GM04503 (cell line): ENCODE results near the gene RGS14.
"Not testable (repeated sequence)": the region's sequence is repeated elsewhere in the genome, so short reads cannot be mapped to it uniquely, and the experiment has no call there.

Source experiments
- DNase-seq: peaks from one replicate; pipeline ENCODE4 v3.0.0-alpha.2; 2012; ENCODE audit warnings: low read depth

The RGS14 gene

DNA sequence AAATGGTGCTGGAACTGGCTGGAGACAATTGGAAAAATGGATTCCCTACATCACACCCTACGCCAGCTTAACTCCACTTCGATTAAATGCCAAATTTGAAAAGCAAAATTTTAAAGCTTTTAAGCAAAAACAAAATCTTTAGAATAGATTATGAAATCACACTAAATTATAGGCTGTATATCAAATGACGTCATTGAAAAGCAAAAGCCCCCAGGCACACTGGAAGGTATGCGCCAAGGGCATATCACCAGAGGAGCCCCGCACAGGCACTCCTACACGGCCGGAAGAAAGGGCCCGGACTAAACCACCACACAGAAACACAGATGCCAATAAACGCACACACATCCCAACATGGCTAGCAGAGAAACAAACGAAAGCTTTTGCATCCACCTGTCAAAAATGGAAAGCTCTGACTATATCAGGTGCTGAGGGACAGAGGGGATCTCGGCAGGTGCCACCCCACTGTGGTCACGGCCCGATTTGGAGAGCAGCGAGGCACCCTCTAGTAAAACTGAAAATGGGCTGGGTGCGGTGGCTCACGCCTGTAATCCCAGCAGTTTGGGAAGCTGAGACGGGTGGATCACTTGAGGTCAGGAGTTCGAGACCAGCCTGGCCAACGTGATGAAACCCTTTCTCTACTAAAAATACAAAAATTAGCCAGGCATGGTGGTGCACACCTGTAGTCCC is 29.0 kb upstream of the RGS14 start:
- no peak for DNase-seq

DNA sequence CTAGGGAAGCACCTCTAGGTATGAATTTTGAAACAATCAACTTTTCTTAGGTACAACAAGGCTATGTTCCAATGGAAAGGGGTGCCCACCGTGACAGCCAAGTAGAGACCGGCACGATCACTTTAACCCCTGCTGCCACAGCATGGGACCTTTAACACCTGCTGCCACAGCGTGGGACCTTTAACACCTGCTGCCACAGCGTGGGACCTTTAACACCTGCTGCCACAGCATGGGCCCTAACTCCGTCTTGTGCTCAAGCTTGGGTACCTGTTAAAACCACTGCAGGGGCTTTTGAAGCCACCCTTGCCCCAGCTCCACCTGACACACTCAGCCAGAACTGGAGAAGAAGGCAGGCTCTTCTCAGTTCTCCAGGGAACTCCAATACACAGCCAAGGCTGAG is 27.8 kb upstream of the RGS14 start:
- DNase-seq = no peak

DNA sequence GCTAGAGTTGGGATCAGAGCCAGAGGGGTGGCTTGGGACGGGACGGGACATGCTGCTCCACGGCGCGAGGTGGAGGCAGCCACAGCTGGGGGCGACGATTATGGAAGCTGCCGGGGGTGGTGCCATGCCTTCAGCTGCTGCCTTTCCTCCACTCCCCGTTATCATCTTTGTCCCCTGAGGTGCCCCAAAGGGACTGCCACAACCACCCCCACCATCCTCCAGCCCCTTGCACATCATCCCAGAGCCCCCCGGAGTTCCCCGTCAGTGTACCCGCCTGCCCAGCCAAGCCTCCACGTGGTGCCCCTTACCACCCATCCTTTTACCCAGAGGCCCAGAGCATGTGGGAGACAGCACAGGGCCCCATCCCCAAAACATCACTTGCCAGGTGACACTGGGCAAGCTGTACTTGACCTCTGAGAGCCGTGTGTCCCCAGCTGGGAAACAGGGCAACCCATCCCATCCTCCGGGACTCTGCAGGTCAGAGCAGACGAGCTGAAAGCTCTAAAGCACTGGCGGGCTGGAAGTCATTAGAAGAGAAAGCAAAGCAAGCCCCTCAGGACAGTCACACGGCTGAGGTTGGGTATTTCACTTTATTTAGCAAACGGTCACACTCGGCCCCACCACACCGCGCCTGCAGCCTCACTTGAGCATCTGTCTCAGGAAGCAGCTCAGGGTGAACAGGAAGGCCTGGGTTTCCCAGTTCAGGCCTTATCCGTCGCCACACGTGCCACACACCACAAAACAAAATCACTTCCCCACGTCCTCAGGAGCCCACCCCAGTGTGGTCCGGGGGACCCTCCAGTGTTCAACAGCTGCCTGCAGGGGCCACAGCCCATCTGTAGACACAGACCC is 26.5 kb upstream of the RGS14 start:
- no peak for DNase-seq

DNA sequence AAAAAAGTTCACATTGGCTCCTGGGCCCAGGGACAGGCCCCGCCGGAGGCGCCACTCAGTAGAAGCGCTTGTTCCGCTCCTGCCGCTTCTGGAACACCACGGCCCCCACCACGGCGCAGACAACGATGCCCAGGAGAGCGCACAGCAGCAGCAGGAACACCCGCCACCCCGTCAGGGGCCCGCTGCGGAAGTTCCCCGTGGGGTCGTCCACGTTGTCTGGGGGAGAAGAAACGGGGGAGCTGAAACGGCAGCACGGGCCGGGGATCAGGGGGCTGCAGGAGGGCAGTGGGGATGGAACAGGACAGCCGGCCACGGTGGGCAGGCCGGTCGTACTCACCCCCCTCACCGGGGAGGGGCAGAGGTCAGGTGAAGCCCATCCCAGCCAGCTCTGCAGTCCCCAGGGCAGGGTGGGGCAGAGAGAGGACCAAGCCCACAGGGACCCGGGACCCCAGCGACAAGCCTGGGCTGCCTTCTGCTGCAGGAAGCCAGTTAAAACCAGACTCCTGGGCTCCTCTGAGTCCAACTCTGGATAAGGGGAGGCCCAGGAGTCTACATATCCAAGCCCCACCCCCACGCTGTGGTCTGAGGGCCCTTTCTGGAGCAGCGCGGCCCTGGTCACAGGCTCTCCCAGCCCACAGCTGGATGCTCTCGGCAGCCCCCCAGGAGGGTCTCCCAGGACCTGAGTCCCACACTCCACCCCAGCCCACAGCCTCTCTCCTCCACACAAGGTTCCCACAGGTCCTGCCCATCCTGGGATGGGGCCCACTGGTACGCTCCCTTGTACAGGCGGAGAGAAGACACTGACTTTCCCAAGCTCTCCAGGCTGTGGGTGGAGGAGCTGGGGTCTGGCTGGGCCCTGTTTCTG is 25.5 kb upstream of the RGS14 start:
- DNase-seq = no peak

DNA sequence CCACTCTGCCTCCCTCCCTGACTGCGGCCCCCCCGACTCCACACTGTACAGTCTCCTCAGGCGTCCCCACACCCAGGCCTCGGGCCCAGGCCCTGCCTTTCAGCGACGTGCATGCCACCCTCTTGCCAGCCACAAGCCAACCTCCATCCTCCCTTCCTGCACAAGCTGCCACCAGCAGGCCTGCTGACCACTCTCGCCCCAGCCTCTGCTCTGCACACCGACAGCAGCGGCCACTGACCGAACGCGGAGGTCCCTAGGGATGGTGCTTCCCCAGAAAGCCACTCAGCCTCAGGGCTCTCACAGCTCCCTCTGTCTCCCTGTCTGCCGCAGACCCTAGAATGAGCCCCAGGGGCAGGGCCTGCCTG is 24.8 kb upstream of the RGS14 start:
- DNase-seq = no peak

DNA sequence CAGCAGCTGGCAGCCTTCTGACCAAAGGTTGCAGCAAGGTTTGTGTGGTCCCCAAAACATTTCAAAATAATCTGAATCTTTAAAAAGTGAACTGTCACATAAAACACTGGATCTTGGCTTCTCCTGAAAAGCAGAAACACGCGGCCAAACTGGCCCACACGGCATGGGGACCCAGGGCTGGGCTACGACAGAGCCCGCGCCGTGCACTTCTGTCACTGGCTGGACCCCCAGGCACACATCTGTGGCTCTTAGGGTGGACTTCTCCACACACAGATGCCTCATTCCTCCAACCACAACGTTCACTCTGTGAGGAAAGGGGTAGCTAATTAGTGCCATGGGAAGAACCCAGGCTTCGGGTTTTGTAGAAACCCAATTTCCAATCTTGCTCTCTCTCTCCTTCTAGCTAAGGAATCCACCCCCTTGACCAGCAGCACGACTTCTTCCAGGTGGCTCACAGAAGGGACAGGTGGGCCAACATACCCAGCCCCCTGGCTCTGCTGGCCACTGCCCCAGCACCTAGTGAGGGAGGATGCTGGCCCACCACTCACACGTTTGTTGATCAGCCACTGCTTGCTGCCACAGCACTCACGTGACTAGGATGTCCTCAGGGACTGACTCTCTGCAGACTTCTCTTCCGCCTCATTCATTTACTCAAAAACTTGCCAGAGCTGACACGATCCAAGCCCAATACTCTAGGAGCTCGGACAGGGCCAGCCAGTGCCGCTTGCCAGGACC is 24.1 kb upstream of the RGS14 start:
- no peak for DNase-seq

DNA sequence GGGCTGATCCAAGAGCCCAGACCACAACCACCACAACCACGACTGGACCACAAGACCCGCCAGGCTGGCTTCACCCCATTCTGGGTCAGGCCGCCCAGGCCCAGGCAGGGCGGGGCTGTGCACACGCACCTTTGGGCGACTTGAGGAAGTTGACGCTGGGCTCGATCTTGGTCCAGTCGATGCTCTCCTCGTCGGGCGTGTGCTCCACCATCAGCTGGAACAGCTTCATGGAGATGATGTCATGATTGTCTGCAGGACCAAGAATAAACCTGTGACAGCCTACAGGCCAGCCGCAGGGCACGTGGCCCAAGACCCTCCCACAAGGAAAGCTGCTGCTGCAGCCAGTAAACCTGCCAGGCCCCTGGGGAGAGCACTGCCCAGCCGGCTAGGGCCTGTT is 23.6 kb upstream of the RGS14 start:
- DNase-seq = no peak

DNA sequence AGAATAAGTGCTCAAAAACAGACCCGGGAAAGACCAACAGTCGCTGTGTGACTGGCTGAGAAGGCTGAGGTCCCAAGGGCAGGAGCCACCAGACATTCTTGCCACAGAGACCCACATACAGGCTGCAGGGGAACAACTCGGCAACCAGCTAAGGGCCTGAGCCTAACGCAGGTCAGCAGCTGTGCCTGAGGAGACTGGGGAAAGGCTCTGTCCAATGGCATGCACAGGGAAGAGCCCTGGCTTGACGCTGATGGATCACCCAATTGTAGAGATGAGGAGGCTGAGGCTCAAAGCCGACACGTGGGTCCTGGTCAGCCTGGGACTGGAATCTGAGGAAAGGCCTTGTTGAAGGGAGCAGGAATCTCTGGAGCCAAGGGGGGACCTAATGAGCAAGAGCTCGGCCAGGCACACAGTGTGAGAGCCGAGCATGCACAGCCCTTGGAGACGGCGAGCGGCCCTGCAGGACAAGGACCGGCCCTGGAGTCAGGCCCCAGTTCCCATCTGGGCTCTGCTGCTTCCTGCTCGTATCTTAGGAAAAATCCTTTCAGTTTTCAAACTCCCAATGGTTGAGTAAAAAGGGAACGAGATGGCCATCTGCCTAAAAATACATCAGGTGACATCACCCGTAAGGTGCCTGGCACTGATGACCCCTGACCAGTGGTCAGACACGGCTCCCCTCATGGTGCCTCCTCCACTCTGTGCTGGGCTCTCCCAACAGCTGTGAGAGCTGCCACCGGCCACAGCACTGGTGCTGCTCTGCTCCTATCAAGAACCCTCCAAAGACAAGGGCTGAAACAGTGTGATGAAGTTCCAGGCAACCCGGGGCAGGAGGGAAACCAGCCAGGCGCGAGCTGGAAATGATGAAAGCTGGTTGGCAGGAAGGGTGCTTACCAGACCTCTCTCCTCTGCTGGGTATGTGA is 22.7 kb upstream of the RGS14 start:
- no peak for DNase-seq

DNA sequence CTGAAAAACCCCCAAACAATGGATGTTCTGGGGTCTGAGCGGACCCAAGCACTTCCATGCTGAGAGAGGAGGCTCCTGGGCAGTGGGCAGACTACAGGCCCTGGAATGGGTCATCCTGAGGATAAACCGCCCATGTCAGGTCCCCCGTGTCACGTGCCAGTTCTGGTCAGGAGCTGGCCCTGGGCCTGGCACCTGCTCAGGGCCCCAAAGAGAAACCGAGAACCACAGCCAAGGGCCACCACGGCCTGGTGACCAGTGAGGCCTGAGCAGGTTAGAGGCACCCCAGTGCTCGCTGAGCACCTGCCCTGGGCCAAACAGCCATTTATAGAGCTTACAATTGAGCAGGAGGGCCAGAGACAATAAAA is 22.0 kb upstream of the RGS14 start:
- DNase-seq = no peak

DNA sequence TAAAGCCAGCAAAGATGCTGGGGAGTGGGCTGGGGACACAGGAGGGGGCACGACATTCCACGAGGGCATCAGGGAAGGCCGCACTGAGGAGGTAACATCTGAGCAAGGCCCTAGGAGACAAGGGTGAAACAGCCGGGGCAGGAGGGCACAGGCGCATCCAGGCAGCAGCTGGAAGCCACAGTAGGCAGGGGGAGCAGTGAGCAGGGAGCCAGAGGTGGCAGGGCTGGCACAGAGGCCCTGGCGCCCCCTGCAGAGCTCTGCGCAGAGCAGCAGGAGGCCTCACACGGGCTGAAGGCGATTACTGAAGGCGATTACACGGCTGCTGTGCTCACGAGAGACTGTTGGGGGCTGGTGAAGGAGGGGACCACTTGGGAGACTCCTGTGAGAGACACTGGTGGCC is 21.6 kb upstream of the RGS14 start:
- no peak for DNase-seq

DNA sequence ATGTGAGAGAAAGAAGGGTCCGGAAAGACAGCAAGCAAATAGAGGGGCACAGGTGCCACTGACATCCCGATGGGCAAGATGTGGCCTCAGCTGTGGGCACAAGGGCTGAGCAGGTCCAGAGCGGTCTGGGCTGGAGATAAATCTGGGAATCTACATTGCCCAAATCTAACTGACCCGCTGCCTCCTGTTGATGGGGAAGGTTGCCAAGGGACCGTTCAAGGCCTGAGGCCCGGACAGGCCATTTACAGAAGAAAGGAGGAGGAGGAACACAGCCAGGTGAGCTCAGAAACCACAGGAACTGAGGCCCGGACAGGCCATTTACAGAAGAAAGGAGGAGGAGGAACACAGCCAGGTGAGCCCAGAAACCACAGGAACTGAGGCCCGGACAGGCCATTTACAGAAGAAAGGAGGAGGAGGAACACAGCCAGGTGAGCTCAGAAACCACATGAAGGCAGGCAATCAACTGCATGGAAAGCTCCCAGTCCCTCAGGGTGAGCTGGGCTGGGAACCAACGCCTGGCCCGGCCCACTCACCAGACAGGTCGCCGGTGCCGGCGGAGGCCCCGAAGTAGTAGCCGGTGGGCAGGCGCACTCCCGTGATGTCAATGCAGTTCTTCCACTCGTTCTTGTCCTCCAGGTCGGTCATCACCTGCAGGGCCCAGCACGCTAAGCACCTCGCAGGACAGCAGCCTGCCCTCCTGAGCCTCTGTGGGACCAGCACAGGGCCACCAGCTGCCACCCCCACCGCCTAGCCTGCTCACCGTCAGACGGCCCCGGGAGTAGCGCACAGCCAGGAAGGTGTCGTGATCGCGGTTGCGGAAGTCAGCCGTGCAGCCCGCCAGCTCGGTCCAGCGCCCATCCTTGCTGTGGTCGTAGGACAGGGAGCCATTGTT is 20.9 kb upstream of the RGS14 start:
- DNase-seq = no peak

DNA sequence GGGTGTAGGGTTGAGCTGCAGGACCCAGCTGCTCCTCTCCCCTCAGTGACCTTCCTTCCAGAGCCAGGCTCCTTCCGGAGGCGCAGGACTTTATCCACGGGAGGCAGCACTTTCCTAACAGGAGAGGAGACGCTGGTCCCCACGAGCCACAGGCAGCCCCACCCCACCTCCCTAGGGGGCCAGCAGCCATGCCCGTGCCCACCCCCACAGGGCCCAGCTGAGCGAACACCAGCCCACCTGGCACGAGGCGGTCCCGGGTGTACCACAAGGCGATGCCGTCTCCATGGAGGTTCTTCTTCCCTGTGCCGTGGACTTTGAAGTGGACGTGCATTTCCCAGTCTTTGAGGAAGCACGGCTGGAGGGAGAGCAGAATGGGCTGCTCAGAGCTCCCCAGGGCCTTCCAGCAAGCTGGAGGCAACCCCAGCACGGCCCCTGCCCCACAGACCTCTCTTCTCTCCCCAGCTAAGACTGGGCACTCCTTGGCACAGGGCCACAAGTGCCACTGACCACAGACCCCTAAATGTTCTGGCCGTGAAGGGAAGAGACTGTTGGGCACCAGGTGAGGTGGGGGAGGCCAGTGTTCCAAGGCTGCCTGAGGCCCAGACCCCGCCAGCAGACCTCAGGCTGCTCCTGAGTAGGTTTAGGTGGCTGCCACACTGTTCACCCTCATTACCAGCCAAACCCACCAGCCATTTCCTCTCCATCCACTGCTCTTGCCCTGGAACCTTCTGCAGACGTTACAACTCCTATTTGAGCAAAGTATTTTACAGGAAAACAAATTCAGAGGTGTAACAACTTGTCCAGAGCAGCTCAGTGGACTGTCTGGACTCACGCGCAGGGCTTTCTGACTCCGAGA is 19.2 kb upstream of the RGS14 start:
- DNase-seq = no peak

DNA sequence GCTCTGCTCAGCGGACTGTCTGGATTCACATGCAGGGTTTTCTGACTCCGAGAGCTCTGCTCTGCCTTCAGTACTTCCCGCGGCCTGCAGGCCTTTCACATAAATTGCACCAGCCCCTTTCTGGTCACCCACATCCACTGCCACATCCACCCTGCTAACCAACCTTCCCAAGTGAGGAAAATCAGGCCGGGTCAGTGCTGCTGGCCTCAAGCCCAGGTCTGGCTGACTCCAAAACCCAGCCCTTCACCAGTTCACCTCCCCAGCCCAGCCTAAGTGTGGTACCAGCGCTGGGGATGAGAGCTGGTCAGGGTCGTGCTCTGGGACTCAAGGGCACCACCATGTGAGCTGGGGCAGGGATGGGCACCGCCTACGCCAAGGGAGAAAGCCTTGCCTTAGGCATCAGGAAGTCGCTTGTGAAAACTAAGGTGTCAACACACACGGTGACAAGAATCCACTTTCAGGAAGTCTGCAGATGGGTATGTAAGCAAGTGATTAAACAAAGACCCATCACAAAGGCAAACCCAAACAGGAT is 18.6 kb upstream of the RGS14 start:
- DNase-seq = no peak

DNA sequence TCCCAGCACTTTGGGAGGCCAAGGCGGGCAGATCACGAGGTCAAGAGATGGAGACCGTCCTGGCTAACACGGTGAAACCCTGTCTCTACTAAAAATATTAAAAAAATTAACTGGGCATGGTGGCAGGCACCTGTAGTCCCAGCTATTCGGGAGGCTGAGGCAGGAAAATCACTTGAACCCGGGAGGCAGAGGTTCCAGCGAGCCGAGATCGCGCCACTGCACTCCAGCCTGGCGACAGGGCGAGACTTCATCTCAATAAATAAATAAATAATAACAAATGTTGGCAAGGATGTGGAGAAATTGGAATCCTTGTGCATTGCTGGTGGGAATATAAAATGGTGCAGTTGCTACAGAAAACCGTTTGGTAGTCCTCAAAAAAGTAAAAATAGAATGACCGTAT is 14.7 kb upstream of the RGS14 start:
- DNase-seq = not testable (repeated sequence)

DNA sequence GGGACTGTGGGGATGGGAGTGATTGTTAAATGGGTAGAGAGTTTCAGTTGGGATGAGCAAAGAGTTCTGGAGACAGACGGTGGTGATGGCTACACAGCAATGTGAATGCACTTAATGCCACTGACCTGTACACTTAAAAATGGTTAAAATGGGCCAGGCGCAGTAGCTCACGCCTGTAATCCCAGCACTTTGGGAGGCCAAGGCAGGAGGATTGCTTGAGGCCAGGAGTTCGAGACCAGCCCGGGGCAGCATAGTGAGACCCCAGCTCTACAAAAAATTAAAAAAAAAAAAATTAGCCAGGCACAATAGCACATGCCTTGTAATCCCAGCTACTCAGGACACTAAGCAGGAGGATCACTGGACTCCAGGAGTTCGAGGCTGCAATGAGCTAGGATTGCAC is 13.9 kb upstream of the RGS14 start:
- DNase-seq = no peak

DNA sequence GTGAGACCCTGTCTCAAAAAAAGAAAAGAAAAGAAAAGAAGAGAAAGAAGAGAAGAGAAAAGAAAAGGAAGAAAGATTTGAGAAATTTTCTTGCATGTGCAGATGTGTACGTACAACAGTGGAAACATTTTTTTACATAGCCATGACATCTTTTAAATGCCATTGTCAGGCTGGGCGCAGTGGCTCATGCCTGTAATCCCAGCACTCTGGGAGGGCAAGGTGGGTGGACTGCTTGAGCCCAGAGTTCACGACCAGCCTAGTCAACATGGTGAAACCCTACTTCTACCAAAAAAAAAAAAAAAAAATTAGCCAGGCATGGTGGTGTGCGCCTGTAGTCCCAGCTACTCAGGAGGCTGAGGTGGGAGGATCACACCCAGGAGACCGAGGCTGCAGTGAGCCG is 12.8 kb upstream of the RGS14 start:
- no peak for DNase-seq

DNA sequence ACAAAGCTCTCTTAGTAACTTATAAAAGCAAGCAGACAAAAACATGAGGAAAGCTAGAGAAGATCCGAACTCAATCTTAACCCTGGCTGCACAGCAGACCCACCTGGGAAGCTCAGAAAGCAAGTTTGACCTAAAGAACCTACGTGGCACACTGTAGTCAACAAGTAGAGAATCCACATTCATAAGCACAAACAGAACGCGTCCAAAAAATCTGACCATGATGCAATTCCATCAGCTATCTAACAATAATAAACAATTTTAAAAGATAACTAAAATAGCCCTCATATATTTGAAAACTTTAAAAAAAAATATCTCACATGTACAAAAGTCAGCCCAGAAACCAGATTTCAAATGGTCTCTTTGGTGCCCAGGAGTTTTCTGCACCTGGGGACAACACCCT is 10.9 kb upstream of the RGS14 start:
- DNase-seq = no peak

DNA sequence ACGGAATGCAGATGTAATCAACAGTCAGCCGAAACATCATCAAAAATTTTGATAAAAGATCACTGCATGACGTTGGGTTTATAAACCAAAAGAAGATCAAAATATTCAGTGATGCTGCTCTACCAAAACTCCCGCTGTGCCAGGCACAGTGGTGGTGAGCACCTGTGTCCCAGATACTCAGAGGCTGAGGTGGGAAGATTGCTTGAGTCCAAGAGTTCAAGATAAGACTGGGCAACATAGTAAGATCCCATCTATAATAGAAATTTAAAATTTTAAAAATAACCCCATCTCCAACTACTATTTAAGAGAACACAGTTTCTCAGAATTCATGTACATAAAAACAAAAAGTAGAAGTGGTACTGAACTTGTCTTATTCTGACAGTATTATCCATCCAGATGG is 10.0 kb upstream of the RGS14 start:
- no peak for DNase-seq

DNA sequence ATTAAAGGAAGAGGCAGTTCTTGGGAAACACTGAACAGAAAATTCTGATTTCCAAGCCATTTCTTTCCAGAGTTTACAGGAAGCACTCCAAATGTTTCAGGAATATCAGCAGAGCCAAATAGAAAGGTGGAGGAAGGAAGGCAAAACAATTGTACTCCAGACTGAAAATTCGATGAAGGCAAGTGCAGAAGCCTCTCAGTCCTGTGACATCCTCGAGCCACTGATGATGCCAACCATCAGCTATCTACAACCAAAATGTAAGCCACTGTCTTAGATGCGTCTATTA is 8.4 kb upstream of the RGS14 start:
- no peak for DNase-seq
